ENCODE data around the gene PAX5. TPM values are rescaled to one million over a fixed set of nuclear protein-coding genes. Genes with fewer than 3 reads are reported as not detected.

PAX5 gene
- polyA plus RNA-seq, 1 of the 3 experiments (the other 2 are of a cell fraction): 0.05 TPM

DNA sequence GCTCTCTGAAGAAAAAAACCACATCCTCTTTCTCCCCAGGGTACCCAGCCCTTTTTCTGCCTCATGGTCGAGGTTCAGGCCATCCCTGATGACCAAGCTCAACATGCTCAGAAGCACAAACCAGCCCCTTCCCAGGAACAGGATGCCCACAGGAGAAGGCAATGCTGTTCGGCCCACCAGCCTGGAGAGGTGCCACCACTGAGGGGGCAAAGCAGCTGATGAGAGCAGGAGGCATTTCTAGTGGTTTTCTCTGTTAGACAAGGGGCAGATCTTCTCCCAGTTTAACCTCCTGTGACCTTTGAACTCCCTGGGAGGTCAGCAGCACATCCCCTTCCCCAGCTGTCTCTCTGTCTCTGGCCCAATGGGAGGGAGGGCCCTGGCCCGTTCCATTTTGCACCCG, 73.0 kb downstream of the PAX5 start:
- no peaks in the 10 kb centered on the region for H3K9me3 ChIP-seq
- no peak overlapping the region for H3K4me3 ChIP-seq (ENCODE audit: low read depth in 2 of 2, low read length in 1 of 2)
- no peak overlapping the region for H3K27ac ChIP-seq (ENCODE audit: low read depth in 2 of 2, low read length in 1 of 2)
- H3K4me1 ChIP-seq (ENCODE audit: control insufficient read depth in 1 of 2, insufficient read depth in 2 of 2, low read depth in 1 of 2, low read length in 1 of 2): no peaks in the 10 kb centered on the region; a peak in 1 of 4 replicates
- ChIA-PET POLR2A (no interaction called here), CTCF (interaction anchor here (1.1 to 1.4 kb wide), 2 partner anchors 28 to 88 kb away, joined by 3 to 4 read pairs; no protein-coding TSS in a partner anchor)
- no peaks in the 10 kb centered on the region for H3K79me2 ChIP-seq (ENCODE audit: insufficient read depth)
- DNase-seq: no peak
- H3K4me2 ChIP-seq: no peak overlapping the region
- H3K36me3 ChIP-seq (replicated peaks in 1 of 2; ENCODE audit: control insufficient read depth in 1 of 2, insufficient read depth in 2 of 2, low read length in 1 of 2): no peaks in the 10 kb centered on the region
- H3F3A ChIP-seq (replicated peaks; ENCODE audit: insufficient read depth): no peaks in the 10 kb centered on the region
- no peak overlapping the region for H3K9ac ChIP-seq
- TF ChIP-seq RFX5 (IDR thresholded peaks at IDR 0.05; ENCODE audit: low read length): no peak
- TF ChIP-seq RCOR1 (IDR thresholded peaks at IDR 0.05; ENCODE audit: low read length): no peak
- no peak for TF ChIP-seq RXRA (IDR thresholded peaks at IDR 0.05; ENCODE audit: borderline replicate concordance, low read depth)
- TF ChIP-seq FOSL2 (IDR thresholded peaks at IDR 0.05; ENCODE audit: borderline replicate concordance, low read depth): no peak
- no peak for TF ChIP-seq MEF2A (IDR thresholded peaks at IDR 0.05; ENCODE audit: borderline replicate concordance, low read depth)
- no peak for TF ChIP-seq ELF1 (IDR thresholded peaks at IDR 0.05)
- no peak for TF ChIP-seq FOXM1 (IDR thresholded peaks at IDR 0.05; ENCODE audit: low read depth)
- TF ChIP-seq, protein P1, sequence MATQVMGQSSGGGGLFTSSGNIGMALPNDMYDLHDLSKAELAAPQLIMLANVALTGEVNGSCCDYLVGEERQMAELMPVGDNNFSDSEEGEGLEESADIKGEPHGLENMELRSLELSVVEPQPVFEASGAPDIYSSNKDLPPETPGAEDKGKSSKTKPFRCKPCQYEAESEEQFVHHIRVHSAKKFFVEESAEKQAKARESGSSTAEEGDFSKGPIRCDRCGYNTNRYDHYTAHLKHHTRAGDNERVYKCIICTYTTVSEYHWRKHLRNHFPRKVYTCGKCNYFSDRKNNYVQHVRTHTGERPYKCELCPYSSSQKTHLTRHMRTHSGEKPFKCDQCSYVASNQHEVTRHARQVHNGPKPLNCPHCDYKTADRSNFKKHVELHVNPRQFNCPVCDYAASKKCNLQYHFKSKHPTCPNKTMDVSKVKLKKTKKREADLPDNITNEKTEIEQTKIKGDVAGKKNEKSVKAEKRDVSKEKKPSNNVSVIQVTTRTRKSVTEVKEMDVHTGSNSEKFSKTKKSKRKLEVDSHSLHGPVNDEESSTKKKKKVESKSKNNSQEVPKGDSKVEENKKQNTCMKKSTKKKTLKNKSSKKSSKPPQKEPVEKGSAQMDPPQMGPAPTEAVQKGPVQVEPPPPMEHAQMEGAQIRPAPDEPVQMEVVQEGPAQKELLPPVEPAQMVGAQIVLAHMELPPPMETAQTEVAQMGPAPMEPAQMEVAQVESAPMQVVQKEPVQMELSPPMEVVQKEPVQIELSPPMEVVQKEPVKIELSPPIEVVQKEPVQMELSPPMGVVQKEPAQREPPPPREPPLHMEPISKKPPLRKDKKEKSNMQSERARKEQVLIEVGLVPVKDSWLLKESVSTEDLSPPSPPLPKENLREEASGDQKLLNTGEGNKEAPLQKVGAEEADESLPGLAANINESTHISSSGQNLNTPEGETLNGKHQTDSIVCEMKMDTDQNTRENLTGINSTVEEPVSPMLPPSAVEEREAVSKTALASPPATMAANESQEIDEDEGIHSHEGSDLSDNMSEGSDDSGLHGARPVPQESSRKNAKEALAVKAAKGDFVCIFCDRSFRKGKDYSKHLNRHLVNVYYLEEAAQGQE (IDR thresholded peaks at IDR 0.05; ENCODE audit: low read depth, low read length): no peak
- TF ChIP-seq EZH2phosphoT487 (IDR thresholded peaks at IDR 0.05; ENCODE audit: borderline replicate concordance, low read depth): no peak
- no peak for TF ChIP-seq GABPA (IDR thresholded peaks at IDR 0.05; ENCODE audit: low read depth)
- no peak for TF ChIP-seq EP300 (IDR thresholded peaks at IDR 0.05; ENCODE audit: borderline replicate concordance in 1 of 2, low read depth in 1 of 2, low read length in 1 of 2)
- TF ChIP-seq YY1 (IDR thresholded peaks at IDR 0.05; ENCODE audit: low read depth): no peak
- TF ChIP-seq, protein P2, sequence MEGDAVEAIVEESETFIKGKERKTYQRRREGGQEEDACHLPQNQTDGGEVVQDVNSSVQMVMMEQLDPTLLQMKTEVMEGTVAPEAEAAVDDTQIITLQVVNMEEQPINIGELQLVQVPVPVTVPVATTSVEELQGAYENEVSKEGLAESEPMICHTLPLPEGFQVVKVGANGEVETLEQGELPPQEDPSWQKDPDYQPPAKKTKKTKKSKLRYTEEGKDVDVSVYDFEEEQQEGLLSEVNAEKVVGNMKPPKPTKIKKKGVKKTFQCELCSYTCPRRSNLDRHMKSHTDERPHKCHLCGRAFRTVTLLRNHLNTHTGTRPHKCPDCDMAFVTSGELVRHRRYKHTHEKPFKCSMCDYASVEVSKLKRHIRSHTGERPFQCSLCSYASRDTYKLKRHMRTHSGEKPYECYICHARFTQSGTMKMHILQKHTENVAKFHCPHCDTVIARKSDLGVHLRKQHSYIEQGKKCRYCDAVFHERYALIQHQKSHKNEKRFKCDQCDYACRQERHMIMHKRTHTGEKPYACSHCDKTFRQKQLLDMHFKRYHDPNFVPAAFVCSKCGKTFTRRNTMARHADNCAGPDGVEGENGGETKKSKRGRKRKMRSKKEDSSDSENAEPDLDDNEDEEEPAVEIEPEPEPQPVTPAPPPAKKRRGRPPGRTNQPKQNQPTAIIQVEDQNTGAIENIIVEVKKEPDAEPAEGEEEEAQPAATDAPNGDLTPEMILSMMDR (IDR thresholded peaks at IDR 0.05): no peak
- H3K27me3 ChIP-seq (ENCODE audit: insufficient read depth): peaks cover 18% of the 10 kb centered on the region
- WGBS (ENCODE audit: low lambda C conversion rate): 38% methylated on average over 3 of the region's 4 CpGs
- no peaks in the 10 kb centered on the region for H4K20me1 ChIP-seq (ENCODE audit: insufficient read depth)
- no peaks in the 10 kb centered on the region for H3K9me2 ChIP-seq
- no peak overlapping the region for H2AFZ ChIP-seq (ENCODE audit: low read depth)

DNA sequence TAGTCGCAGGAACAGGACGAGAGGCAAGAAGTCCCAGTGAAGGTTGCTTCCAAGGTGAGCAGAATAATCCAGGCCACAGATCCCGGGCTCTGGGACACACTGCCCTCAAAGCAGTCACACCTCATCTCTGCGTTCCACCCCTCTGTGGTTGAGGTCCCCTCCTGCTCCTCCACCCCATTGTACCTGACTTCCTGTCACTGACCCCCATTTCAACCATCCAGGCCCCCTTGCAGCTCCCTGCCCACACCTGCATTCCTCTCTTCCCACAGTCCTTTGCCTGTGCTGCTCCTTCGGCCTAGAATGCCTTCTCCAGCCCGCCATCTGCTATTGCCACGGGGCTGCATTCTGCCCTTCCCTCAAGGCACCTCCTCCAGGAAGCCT, 73.5 kb downstream of the PAX5 start:
- POLR2A ChIA-PET: no interaction called here

More for the DNA sequence above, 73.5 kb downstream of the PAX5 start:
- 69% methylated on average over 7 of the region's 7 CpGs for WGBS (ENCODE audit: low lambda C conversion rate)
- H3K36me3 ChIP-seq (replicated peaks in 1 of 2; ENCODE audit: control insufficient read depth in 1 of 2, insufficient read depth in 2 of 2, low read length in 1 of 2): no peaks in the 10 kb centered on the region
- no peak overlapping the region for H3K27ac ChIP-seq (ENCODE audit: low read depth in 2 of 2, low read length in 1 of 2)
- H3F3A ChIP-seq (replicated peaks; ENCODE audit: insufficient read depth): no peaks in the 10 kb centered on the region
- H3K4me1 ChIP-seq (ENCODE audit: control insufficient read depth in 1 of 2, insufficient read depth in 2 of 2, low read depth in 1 of 2, low read length in 1 of 2): no peaks in the 10 kb centered on the region; a peak in 1 of 4 replicates
- no peak overlapping the region for H3K4me2 ChIP-seq
- H3K27me3 ChIP-seq (ENCODE audit: insufficient read depth): peaks cover 19% of the 10 kb centered on the region
- no peaks in the 10 kb centered on the region for H4K20me1 ChIP-seq (ENCODE audit: insufficient read depth)
- DNase-seq: no peak
- no peaks in the 10 kb centered on the region for H3K79me2 ChIP-seq (ENCODE audit: insufficient read depth)
- no peak overlapping the region for H3K9ac ChIP-seq
- H3K9me2 ChIP-seq: no peaks in the 10 kb centered on the region
- TF ChIP-seq POLR2AphosphoS5 (IDR thresholded peaks at IDR 0.05; ENCODE audit: low read depth, low read length): no peak
- CTCF ChIA-PET: no interaction called here
- no peak overlapping the region for H3K4me3 ChIP-seq (ENCODE audit: low read depth in 2 of 2, low read length in 1 of 2)
- H2AFZ ChIP-seq (ENCODE audit: low read depth): no peak overlapping the region
- no peaks in the 10 kb centered on the region for H3K9me3 ChIP-seq
